GM12891 (cell line): ENCODE results near the gene LINGO4.

Source experiments
- POLR2A ChIP-seq: IDR thresholded peaks from 2 replicates; pipeline ENCODE4 v1.6.1; 2011; ENCODE audit warnings: low read depth, low read length, control low read depth
- POLR2AphosphoS5 ChIP-seq: IDR thresholded peaks from 2 replicates; pipeline ENCODE4 v1.6.1; 2011; ENCODE audit warnings: low read depth, low read length, control low read depth
- TAF1 ChIP-seq: IDR thresholded peaks from 2 replicates; pipeline ENCODE4 v1.6.1; 2011; ENCODE audit warnings: low read depth, low read length, control low read depth

- TF ChIP-seq POLR2AphosphoS5 = no peak
- TF ChIP-seq POLR2A = no peak
- no peak for TF ChIP-seq TAF1
Measured at GRCh38 chr1:151760597-151761385, 44.4 kb downstream of the LINGO4 start.
